ENCODE data around the gene ZNF793. TPM values are rescaled to one million over a fixed set of nuclear protein-coding genes. Genes with fewer than 3 reads are reported as not detected.
A peak's percentile ranks its signal among the peaks of the same experiment; 100 is the strongest.

Gene ZNF793
- total RNA-seq, 1 experiment from 2014 or later: 10.1 TPM

DNA sequence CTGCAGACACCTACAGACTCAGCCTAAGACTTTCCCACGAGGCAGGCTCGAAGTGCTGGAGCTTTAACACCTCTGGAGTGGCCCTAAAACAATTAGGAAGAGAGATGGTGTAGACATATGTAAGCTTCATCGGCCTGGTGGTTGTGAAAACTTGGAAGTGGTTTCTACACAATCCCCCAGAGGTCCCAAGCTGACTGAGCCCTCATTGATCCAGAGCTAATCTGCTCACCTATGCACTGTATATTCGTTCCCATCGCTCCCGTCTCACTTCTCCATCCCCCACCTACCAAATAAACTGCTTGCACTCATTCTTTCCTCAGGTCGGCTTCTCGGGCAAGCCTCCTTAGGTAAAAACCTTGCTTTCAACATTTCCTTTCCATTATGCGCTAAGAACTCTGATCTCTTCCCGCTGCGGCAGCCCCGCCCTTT lies 767 bp upstream of the ZNF793 start:
- CTCF ChIA-PET: no interaction called here
- intact Hi-C loops (cut with micrococcal nuclease; ENCODE audit: unreplicated experiment) (no loop called here), in situ Hi-C loops (cut with HindIII; ENCODE audit: low pct_unique_long_range_greater_than_20kb, low sequenced_read_pairs) (no loop called here)
- Histone ChIP-seq H3K27me3 (ENCODE audit: control insufficient read depth, insufficient read depth, low read length) (no peaks in the 10 kb centered on the region), H3K27ac (ENCODE audit: low read length) (peak overlapping the region; percentile 100), H3K36me3 (ENCODE audit: control insufficient read depth, insufficient read depth, low read length) (no peaks in the 10 kb centered on the region), H3K9me3 (ENCODE audit: control insufficient read depth, insufficient read depth, low read depth, low read length) (no peaks in the 10 kb centered on the region; the same call in 1 of the 2 replicates), H3K4me1 (ENCODE audit: control insufficient read depth, insufficient read depth, low read length) (peaks cover 13% of the 10 kb centered on the region), H3K4me3 (ENCODE audit: low read depth in 2 of 2, low read length in 2 of 2) (peak overlapping the region; percentile 88 to 95)
- POLR2A ChIA-PET: interaction anchor here (0.9 kb wide), 1 partner anchor 31 kb away, joined by 3 read pairs; no protein-coding TSS in a partner anchor
- no TSS peak for BruUV-seq (replicated peaks)
- TF ChIP-seq TCF7L2 (IDR thresholded peaks at IDR 0.05; ENCODE audit: low read depth, low read length) (no peak), SIN3A (IDR thresholded peaks at IDR 0.05; ENCODE audit: borderline replicate concordance, insufficient read depth, low read depth, low read length) (no peak), POLR2AphosphoS5 (IDR thresholded peaks at IDR 0.05; ENCODE audit: low read depth, low read length) (no peak)
- TF ChIP-seq, protein P1, sequence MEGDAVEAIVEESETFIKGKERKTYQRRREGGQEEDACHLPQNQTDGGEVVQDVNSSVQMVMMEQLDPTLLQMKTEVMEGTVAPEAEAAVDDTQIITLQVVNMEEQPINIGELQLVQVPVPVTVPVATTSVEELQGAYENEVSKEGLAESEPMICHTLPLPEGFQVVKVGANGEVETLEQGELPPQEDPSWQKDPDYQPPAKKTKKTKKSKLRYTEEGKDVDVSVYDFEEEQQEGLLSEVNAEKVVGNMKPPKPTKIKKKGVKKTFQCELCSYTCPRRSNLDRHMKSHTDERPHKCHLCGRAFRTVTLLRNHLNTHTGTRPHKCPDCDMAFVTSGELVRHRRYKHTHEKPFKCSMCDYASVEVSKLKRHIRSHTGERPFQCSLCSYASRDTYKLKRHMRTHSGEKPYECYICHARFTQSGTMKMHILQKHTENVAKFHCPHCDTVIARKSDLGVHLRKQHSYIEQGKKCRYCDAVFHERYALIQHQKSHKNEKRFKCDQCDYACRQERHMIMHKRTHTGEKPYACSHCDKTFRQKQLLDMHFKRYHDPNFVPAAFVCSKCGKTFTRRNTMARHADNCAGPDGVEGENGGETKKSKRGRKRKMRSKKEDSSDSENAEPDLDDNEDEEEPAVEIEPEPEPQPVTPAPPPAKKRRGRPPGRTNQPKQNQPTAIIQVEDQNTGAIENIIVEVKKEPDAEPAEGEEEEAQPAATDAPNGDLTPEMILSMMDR (IDR thresholded peaks at IDR 0.05): no peak
- TF ChIP-seq, protein P2, sequence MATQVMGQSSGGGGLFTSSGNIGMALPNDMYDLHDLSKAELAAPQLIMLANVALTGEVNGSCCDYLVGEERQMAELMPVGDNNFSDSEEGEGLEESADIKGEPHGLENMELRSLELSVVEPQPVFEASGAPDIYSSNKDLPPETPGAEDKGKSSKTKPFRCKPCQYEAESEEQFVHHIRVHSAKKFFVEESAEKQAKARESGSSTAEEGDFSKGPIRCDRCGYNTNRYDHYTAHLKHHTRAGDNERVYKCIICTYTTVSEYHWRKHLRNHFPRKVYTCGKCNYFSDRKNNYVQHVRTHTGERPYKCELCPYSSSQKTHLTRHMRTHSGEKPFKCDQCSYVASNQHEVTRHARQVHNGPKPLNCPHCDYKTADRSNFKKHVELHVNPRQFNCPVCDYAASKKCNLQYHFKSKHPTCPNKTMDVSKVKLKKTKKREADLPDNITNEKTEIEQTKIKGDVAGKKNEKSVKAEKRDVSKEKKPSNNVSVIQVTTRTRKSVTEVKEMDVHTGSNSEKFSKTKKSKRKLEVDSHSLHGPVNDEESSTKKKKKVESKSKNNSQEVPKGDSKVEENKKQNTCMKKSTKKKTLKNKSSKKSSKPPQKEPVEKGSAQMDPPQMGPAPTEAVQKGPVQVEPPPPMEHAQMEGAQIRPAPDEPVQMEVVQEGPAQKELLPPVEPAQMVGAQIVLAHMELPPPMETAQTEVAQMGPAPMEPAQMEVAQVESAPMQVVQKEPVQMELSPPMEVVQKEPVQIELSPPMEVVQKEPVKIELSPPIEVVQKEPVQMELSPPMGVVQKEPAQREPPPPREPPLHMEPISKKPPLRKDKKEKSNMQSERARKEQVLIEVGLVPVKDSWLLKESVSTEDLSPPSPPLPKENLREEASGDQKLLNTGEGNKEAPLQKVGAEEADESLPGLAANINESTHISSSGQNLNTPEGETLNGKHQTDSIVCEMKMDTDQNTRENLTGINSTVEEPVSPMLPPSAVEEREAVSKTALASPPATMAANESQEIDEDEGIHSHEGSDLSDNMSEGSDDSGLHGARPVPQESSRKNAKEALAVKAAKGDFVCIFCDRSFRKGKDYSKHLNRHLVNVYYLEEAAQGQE (IDR thresholded peaks at IDR 0.05; ENCODE audit: insufficient read depth in 1 of 2, low read depth in 2 of 2, low read length in 1 of 2): no peak
- ATAC-seq (peak; percentile 64), DNase-seq (ENCODE audit: low read depth, low spot score) (peak; percentile 20)

DNA sequence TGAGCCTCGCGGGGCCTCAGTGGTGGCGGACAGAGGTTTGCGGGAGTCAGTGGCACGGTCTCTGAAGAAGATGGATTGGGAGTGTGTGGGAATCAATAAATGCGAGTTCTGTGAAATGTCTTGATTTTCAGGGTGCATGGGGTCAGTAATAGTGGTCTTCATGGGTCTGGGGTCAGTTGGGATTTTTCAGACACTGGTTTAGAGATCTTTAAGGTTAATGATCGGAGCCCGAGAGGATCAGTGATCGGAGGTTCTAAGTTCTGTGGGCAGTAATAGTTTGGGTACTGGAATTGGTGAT lies 377 bp downstream of the ZNF793 start:
- Histone ChIP-seq H3K27me3 (ENCODE audit: control insufficient read depth, insufficient read depth, low read length) (no peaks in the 10 kb centered on the region), H3K4me1 (ENCODE audit: control insufficient read depth, insufficient read depth, low read length) (peaks cover 13% of the 10 kb centered on the region), H3K36me3 (ENCODE audit: control insufficient read depth, insufficient read depth, low read length) (no peaks in the 10 kb centered on the region), H3K27ac (ENCODE audit: low read length) (peak overlapping the region; percentile 100), H3K4me3 (ENCODE audit: low read depth in 2 of 2, low read length in 2 of 2) (peak overlapping the region; percentile 88 to 95), H3K9me3 (ENCODE audit: control insufficient read depth, insufficient read depth, low read depth, low read length) (no peaks in the 10 kb centered on the region; the same call in 1 of the 2 replicates)
- ATAC-seq (no peak), DNase-seq (ENCODE audit: low read depth, low spot score) (no peak)
- POLR2A ChIA-PET: no interaction called here
- intact Hi-C loops (cut with micrococcal nuclease; ENCODE audit: unreplicated experiment): no loop called here
- CTCF ChIA-PET: no interaction called here
- in situ Hi-C loops (cut with HindIII; ENCODE audit: low pct_unique_long_range_greater_than_20kb, low sequenced_read_pairs): no loop called here
- no TSS peak for BruUV-seq (replicated peaks)
- TF ChIP-seq, protein P2 (IDR thresholded peaks at IDR 0.05; ENCODE audit: insufficient read depth in 1 of 2, low read depth in 2 of 2, low read length in 1 of 2): 0 out of 4 replicates have a peak, but pooled peaks of 1 of the 2 experiments have one; percentile 43
- TF ChIP-seq SIN3A (IDR thresholded peaks at IDR 0.05; ENCODE audit: borderline replicate concordance, insufficient read depth, low read depth, low read length) (no peak), POLR2AphosphoS5 (IDR thresholded peaks at IDR 0.05; ENCODE audit: low read depth, low read length) (no peak)
- TF ChIP-seq, protein P1 (IDR thresholded peaks at IDR 0.05): no peak

Data from Panc1 (cell line).